ENCODE measurements around the gene MSH3.
A peak's percentile ranks its signal among the peaks of the same experiment; 100 is the strongest.
"Not testable (repeated sequence)": the region's sequence is repeated elsewhere in the genome, so short reads cannot be mapped to it uniquely, and the experiment has no call there.

Gene MSH3

DNA sequence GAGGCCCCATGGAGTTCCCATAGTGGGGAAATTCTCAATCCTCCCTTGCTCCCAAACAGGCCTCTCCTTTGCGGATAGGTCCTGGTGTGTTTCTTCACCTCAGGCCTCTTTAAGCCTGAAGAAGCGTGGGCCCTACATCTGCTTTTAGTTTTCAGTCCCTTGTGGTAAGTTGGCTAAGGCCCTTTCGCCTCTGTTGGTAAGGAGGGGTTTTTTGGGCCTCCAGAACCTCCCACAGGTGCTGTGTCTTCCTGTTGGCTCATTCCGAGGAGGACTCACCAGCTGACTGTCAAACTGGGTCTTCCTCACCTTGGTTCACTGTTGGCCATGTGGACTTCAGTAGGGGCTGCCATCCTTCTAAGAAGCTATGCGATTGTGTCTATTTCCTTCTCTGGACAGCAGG, 56.8 kb downstream of the MSH3 start:
- no peak for DNase-seq

GRCh38 chr5:80711938-80712337, 57.5 kb downstream of the MSH3 start:
- DNase-seq: peak; percentile 8

- DNase-seq: no peak
Measured at GRCh38 chr5:80712919-80713318, 58.5 kb downstream of the MSH3 start.

DNA sequence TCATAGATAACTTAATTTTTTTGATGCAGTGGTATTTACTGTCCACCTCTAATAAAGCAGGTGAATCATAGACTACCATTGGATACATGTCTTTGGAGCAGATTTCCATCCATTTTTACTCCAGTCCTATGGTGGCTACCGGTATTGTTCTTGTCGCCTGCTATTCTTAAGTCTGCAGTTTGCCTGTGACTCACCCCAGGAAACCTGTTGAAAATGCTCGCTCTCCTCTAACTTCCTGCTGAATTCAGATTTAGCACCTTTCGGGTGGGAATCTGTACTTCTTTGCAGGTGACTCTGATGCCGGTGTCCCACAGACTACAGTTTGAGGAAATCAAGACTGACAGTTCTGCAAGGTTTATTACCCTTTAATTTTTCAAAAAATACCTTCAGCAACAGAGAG, 59.2 kb downstream of the MSH3 start:
- no peak for DNase-seq

DNA sequence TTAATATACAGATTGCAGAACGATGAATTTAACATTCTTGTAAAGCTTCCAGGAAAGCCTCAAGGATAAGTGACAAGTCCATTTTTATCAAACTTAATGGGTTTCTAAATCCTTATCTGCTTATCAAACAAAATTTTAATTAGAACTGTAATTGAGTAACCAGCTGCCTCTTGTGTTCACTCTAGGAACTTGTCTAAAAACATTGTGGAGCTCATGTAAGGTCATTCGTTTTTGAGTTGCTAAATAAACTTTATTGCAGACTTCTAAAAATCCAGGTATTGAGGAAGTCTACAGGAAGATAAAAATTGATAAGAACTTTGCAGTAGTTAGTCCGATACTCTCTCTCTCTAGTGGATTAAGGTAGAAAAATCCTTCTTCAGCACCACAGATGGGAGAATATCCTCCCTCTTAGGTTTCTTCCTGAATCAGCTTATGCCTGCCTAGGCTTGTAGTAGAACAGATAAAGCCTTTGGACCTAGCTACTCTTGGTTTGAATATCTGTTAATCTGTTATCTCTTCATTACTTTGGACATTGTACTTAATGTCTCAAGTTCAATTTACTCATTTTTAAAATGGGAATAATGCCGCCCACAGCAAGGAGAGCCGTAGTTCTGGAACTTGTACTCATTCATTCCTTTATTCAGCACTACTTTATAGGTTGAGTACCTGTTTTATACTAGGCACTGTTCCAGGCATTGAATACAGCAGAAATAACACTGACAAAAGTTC, 60.3 kb downstream of the MSH3 start:
- DNase-seq: no peak

DNA sequence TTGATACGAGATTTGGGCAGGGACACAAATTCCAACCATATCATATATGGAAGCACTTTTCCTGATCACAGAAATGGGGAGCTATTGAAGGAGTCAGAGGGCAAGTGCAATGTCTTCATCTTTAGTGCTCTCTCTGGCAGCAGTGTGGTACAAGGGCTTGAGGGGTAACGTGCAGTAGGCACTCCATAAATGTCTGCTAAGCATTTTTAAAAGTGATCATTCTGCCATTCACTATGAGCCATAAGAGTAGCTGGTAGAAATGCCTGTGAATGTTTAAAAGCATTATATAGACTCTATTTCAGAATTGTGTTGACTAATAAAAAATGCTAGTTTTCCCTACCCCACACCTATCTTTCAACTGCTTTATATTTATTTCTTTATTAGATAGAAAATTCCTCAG, 61.4 kb downstream of the MSH3 start:
- DNase-seq: no peak

DNA sequence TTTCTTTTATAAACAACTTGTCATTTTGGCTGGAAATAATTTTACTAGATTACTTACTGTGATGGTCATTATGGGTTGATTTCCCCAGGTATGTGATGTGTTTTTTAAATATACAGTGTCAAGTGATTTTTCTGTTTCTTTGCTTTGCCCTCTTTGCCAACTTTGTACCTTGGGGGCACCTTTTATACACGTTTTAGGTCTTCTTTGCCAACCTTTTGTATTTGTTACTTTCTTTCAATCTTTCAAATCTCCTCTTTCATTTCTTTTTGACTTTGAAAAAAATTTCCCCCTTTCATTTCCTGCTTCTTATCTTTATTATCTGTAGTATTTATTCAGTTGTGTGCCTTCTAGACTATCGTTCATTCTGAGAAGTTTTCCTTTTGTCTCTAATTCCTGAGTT, 65.7 kb downstream of the MSH3 start:
- DNase-seq: no peak

DNA sequence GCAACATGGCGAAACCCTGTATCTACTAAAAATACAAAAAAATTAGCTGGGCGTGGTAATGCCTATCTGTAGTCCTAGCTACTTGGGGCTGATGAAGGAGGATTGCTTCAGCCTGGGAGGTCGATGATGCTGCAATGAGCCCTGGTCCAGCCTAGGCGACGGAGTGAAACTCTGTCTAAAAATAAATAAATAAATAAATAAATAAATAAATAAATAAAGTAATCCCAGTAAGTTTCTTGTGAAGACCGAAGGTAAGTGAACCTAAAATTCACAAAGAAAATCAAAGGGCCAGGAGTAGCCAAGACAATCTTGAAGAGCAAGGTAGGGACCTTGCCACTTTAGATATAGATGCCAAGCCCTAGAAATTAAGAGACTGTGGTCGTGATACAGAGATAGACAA, 68.5 kb downstream of the MSH3 start:
- DNase-seq: no peak

- DNase-seq: no peak
Measured at GRCh38 chr5:80725446-80725845, 71.0 kb downstream of the MSH3 start.

GRCh38 chr5:80736730-80737129, 82.3 kb downstream of the MSH3 start:
- no peak for DNase-seq

- DNase-seq: no peak
Measured at GRCh38 chr5:80738466-80738865, 84.0 kb downstream of the MSH3 start.

DNA sequence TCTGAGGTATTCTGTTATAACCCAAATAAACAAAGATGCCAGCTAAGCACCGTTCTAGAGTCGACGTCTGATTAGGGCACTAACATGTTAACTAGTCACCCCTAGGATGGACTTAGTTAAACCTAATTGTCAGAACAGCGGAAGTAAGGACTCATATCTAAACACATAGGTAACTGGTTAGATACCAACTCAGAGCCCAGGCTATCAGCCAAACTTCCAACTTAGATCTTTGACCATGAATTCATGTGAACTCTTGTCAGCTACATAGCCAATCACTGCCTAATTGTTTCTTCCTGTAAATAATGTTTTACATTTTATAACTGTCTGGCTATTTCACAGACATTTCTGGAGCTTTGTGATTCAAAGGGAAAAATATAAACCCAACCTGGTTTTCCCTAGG, 84.6 kb downstream of the MSH3 start:
- no peak for DNase-seq

DNA sequence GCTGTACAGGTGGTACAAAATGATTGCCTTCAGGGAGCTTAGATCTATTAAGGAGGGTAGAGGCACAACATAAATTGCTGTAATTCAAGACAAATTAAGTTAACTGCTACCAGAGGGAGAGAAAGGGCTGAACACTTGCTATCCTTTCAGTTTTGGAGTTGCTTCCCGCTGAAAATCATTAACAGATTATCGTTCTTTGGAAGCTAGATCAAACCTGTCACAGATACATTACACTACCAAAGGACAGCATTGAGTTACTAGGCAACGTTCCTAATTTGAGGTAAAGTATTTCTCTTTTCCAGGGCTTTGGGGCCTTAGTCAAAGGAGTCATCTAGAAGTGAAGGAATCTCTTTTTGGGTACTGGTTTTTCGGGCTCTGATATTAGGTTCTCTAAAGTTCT, 85.0 kb downstream of the MSH3 start:
- no peak for DNase-seq

DNA sequence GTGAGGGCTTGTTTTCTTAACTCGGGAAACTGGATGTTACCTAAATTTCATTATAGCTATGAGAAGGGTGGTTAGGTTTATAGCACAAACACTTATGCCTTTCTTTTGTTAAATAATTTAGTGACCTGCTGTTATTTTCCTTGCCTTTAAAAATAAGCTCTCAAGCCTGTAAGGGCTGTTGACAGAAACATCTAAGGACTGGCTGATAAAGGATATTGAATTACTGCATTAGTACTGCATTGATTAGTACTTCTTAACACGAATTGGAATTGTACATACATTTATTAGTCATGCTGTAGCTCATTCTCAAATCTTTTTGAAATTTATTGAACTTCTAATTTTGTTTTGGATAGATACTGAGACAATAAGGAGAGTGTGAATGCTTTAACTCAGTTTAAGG, 85.4 kb downstream of the MSH3 start:
- DNase-seq: no peak

DNA sequence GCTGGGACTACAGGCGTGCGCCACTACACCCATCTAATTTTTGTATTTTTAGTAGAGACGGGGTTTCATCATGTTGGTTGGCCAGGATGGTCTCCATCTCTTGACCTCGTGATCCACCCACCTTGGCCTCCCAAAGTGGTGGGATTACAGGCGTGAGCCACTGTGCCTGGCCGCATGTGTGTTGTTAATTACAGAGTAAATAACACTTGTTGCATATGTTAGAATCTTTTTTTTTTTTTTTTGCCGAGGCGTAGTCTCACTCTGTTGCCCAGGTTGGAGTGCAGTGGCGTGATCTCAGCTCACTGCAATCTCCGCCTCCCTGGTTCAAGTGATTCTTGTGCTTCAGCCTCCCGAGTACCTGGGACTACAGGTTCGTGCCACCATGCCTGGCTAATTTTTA, 86.0 kb downstream of the MSH3 start:
- not testable (repeated sequence) for DNase-seq

DNA sequence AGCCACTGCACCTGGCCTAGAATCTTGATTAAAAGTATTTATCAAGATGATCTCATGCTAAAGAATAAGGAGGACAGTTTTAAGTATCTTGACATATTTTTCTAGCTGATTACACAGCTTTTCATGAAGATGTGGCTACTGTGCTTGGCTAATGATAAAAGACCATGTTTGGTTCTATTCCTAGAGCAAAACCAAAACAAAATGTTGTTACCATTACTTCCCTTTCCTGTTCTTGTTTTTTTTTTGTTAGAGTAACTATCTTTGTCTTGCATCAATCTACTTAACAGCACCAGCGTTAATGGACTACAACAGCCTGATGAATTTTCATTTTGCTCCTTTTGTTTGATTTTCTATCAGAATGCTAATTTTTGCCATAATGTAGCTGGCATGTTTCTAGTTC, 86.5 kb downstream of the MSH3 start:
- no peak for DNase-seq

GRCh38 chr5:80744149-80744548, 89.7 kb downstream of the MSH3 start:
- DNase-seq: no peak

- DNase-seq: no peak
Measured at GRCh38 chr5:80745490-80745889, 91.0 kb downstream of the MSH3 start.

GRCh38 chr5:80747922-80748321, 93.5 kb downstream of the MSH3 start:
- no peak for DNase-seq

DNA sequence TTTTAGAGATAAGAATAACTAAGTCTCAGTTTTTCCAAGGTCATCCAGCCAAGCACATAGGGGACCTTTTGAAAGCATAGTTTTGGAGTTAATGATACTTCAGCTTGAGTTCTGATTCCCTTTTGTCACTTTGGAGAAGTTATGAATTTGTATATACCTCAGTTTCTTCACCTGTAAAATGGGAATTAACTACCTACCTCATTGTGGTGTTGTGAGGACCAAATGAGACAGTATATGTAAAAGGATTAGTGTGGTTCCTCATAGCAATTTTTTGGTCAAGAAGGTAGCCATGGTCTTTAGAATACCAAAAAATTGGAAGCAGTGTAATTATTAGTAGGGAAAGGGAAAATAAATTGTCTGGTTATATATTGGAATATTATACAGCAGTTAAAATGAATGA, 98.0 kb downstream of the MSH3 start:
- DNase-seq: no peak

DNA sequence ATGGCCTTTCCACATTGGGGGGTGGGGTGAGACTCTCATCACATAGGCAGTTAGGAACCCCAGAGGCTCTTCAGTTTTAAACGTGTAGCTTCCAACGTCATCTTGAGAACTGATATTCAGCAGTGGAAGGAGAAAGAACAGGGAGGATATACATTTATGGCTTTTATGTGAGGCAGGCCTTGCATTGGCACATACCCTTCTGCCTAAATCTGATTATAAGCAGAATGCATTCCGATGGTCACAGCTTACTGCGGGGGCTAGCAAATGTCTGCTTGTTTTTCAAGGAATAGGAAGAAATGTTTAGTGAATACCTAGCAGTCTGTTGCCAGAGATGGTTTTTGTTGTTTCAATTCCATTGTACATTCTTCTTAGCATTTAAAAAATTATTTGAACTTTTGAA, 99.3 kb downstream of the MSH3 start:
- no peak for DNase-seq

DNA sequence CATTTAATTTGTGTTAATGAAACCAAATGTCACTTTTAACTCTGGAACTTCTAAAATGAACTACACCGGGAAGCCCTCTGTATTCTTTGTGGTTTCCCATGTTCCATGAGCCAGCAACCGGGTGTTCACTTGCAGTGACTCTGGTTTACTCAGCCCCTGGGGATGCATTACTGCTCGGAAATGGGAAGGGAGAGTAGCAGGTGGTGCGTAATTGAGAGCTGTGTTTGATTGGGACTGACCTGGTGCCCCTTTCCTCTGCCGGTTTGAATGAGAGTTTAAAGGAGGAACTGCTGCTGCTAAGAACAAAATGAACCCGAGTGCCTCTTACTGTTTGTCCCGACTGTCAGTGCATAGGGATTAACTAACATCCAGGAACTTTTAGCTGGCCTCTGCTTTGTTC, 100.4 kb downstream of the MSH3 start:
- DNase-seq: peak; percentile 70

DNA sequence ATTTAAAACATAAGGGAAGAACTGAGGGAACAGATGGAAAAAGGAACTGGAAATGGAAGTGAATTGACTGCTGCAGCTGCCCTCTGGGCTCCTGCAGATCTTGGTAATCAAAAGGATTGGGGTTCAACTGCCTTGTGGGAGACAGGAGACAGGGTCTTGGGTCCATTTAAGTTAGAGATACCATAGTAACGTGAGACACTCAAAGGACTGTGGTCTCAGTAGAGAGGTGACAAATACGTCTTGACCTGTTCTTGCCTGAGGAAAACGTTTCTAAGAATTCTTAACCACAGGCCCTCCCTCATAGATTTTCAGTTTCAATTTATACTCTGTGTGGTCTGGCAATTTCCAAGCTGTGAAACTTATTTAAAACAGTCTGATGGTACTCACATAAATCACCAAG, 101.2 kb downstream of the MSH3 start:
- peak; percentile 9 for DNase-seq

- no peak for DNase-seq
Measured at GRCh38 chr5:80756292-80756691, 101.8 kb downstream of the MSH3 start.

DNA sequence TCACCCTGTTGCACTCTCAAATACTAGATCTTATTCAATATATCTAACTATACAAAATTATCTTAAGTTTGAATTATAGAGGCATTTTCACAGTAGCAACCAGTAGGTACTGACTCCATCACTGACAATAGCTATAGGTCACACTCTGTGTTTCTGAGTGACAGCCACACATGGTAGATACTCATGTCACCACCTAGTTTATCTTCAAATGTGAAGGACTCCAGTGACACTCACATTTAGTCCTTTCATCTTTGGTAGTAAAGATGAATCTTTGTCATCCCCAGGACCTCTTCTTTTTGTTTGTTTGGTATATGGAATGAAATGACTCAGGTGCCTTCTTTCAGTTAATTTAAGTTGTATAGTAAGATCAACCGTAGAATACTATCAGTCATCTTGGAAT, 102.8 kb downstream of the MSH3 start:
- DNase-seq: no peak

All from activated CD4-positive, alpha-beta T cell treated with anti-CD3 and anti-CD28 coated beads for 48 hours (primary cell).